Hematopoietic multipotent progenitor cell treated with erythropoietin and hydrocortisone succinate and interleukin-3 and kit ligand, for 6 days (in vitro differentiated cells): ENCODE results near the gene PPP1R3C.

Experiments
- DNase-seq: peaks from one replicate; pipeline ENCODE4 v3.0.0-alpha.2; 2015

Gene PPP1R3C

DNA sequence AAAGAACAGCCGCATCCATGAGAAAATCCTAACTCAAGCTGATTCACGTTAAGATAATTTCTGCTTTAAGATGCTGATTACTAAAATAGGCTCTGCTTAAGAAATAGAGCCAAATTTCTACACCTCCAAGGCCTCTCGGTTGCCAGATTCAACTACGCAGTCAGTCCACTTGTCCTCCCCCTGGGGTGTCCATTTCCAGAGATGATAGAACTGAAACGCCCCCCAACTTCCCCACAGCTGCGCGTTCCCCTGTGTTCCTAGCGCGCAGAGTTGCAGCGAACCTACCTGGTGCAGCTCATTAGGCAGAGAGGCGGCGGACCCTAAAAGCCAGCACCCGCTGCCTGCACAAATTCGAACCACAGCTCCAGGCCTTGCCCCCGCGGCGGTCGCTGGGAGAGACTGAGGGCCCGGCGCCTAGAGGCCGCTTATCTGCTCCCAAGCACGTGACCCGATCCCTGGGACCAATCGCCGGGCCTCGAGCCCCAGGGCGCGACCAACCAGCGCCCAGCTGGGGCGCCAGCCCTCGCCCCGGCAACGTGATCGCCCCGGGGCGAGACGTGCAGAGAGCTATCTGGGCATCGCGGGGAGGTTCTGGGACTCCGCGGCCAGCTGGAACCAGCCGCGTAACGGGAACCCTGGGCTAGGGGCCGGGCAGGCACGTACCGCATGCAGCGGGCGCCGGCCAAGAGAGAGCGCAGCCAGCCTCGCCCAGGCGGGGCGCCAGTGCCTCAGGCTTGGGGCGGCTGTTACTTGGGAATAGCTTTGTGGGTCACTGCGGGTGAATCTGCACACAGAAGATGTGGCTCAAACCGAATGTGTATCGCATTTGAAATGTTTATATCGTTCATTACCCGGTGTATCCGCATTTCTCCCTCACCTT lies at the start of gene PPP1R3C:
Gene PPP1R3C, minus strand, starts transcription at position 401 of the 880 bp plus-strand sequence. Its CDS starts 102 bp downstream, at position 299.
- peak; percentile 69 for DNase-seq

GRCh38 chr10:91681361-91682276 lies 48.7 kb upstream of the PPP1R3C start:
- DNase-seq, result peak; percentile 59

- no peak for DNase-seq
Observed at GRCh38 chr10:91680487-91680886, 47.6 kb upstream of the PPP1R3C start.

GRCh38 chr10:91679296-91679695 lies 46.4 kb upstream of the PPP1R3C start:
- no peak for DNase-seq

DNA sequence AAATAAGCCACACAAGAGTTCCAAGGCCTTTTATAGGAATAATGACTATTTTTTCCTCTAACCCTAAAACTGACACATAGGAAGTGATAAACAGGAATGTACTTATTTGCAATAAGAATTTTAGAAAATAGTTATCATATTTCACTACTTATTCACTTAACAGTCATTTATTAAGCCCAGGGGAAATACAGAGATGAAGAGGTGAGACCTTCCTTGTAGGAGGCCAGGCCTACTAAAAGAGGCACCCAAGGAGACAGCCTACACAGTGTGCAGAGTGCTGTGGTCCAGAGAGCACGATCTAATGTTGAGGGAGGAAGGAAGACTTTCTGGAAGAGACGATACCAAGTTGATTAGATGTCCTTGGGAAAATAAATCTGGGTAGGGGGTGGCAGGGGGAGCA lies 45.0 kb upstream of the PPP1R3C start:
- DNase-seq, result no peak

GRCh38 chr10:91672021-91672608 lies 39.2 kb upstream of the PPP1R3C start:
- DNase-seq, result peak; percentile 35

DNA sequence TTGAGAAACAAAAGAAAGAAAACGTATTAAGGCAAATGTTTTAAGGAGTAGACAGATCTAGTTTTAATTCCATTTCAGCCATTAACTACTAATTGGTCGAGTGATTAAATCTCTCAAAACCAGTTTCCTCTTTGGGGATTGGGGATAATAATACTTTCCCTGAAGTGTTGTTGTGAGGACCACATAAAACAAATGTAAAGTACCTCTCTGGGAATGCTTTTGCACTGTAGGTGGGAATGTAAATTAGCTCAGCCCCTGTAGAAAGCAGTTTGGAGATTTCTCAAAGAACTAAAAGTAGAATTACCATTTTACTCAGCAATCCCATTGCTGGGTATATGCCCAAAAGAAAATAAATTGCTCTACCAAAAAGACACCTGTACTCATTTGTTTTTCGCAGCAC lies 36.0 kb upstream of the PPP1R3C start:
- no peak for DNase-seq

DNA sequence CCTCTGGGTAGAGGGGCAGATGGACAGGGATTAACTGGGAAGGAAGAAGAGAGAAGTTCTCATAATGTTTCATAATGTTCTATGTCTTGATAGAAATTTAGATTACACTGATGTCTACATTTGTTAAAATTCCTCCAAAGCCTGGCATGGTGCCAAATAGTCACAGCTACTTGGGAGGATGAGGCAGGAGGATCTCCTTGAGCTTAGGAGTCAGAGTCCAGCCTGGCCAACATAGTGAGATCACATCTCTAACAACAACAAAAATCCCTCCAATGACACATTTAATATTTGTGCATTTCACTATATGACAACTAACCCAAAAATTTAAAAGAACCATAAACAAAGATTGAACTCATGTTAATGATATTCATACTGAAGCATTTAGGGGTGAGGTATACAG lies 33.0 kb upstream of the PPP1R3C start:
- peak; percentile 8 for DNase-seq

- no peak for DNase-seq
Observed at GRCh38 chr10:91664426-91664825, 31.6 kb upstream of the PPP1R3C start.

GRCh38 chr10:91662993-91663392 lies 30.1 kb upstream of the PPP1R3C start:
- DNase-seq, result no peak

DNA sequence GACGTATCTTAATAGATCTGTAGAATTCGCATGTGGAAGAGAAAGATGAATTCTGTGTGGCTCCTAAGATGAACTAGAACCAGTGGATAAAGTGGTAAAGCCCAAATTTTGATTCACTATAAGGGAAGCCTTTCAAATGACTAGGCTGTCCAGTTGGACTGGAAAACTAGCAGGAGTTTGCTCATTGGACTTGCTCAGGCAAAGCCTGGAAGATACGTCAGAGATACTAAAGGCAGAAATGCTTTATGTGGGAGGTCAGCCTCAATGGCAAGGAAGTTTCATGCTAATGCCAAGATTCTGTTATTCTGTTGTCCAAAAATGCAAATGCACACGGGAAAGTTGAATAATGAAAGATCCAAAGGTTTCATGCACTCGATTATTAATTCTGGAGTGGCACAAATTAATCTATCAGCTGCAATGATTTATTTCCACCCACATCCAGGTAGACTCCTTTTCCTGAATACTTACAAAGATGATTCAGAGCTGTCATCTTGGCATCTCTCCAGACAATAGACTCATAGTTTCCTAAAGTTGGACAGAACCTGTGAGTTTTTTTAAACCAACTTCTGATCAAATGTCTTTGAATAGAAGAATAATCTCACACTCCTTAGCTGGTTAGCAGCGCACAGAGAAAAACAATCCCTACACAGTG lies 20.5 kb upstream of the PPP1R3C start:
- DNase-seq, result no peak

DNA sequence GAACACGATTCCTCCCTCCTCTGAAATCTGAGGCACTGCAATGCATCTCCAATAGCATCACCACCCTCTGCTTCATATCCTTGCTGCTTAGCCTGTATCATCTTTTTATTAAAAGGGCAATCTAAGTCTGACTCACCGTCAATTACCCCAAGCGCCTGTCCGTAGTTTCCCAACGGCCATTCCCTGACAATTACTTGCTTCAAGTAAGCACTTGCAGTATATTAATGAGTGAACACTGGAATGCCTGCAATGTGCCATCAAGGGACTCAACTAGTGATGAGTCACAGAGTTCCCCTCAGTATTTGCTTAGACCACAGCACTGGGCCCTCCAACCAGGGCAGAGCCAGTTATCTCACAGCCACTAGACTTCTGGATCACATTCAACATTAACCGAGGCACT lies 19.5 kb upstream of the PPP1R3C start:
- no peak for DNase-seq

GRCh38 chr10:91643700-91644099 lies 10.8 kb upstream of the PPP1R3C start:
- no peak for DNase-seq

- DNase-seq, result no peak
Observed at GRCh38 chr10:91642831-91643692, 10.2 kb upstream of the PPP1R3C start.

GRCh38 chr10:91636892-91637291 lies 4.0 kb upstream of the PPP1R3C start:
- DNase-seq, result no peak

GRCh38 chr10:91635401-91636400 lies 2.8 kb upstream of the PPP1R3C start:
- peak; percentile 80 for DNase-seq

DNA sequence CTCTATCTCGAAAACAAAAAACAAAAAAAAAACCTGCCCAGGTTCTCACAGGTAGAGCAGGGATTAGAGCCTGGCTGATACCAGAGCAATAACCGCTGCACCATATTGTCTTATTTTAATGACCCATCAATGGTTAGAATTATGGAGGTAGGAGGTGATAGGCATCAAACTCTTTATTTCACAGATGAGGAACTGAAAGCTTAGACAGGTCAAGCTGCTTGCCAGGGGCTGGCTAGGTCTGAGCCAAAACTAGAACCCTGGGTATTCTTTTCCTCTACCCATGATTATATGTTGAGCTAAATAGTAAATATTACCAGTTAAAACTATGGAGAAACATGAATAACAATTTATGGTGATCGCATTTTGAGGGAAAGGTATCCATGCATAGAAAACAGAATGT lies 2.0 kb upstream of the PPP1R3C start:
- no peak for DNase-seq

GRCh38 chr10:91634246-91634645 lies 1.4 kb upstream of the PPP1R3C start:
- DNase-seq, result no peak

- no peak for DNase-seq
Observed at GRCh38 chr10:91630625-91631024, 2.2 kb downstream of the PPP1R3C start.
